OCI-LY7 (cell line): ENCODE measurements around the gene WIPF3.

Experiments
- CTCF ChIP-seq: fragments of 200-600 bp; sonication (generic); conservative IDR thresholded peaks from 2 replicates; pipeline ENCODE4 v1.5.1; 2014; ENCODE audit warnings: mild to moderate bottlenecking, antibody characterized with exemption, low read length, moderate library complexity, mixed read lengths
- EZH2phosphoT487 ChIP-seq: fragments of 200-600 bp; sonication (generic); IDR thresholded peaks from 2 replicates; pipeline ENCODE4 v1.6.1; 2018; ENCODE audit warnings: low read depth, borderline replicate concordance, mild to moderate bottlenecking, mixed run types, antibody characterized with exemption, low read length, moderate library complexity, mixed read lengths

GRCh38 chr7:29888006-29888405 is 81.7 kb downstream of the WIPF3 start:
- TF ChIP-seq CTCF (no peak), EZH2phosphoT487 (no peak)
